Measurements from ENCODE around the gene MUC4. TPM values are rescaled to one million over a fixed set of nuclear protein-coding genes. Genes with fewer than 3 reads are reported as not detected.

The MUC4 gene
- total RNA-seq, 6 experiments from 2014 or later = not detected

DNA sequence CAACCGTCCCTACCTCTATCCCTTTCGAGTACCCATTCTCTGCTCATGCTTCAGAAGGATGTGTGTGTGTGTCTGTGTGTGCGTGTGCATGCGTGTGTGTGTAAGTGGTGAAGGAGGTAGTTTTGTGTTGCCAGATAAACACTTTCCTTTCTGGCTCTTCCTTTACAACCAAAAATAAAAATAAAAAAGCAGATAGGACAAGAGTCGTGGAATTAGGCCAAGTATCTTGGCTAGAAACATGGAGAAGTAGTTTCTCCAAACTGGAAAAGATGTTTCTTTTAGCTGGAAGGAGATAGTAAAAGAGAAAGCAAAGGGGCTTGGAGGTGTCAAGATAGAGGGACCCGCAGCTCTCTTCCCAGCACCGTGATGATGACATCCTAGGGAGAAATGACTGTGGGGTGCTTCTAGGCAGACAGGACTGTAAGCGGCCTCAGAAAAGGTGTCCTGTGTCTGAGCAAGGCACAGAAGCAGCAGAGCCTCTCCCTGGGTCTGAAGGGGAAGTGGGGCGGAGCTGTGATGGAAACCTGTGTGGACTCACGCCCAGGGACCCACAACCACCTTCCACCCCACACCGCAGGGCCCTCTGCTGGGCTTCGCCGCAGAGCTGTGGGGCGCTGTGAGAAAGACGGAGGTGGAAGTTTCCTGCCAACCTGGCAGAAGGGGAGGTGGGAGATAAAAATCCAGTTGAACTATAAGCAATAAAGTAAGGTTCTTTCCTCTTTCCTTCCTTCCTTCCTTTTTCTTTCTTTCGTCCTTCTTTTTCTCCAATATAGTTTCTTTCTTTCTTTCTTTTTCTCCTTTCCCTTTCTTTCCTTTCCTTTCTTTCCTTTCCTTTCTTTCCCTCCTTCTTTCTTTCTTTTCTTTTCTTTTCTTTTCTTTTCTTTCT is 55.7 kb downstream of the MUC4 start:
- Mint-ChIP-seq H3K27me3 (ENCODE audit: insufficient read depth) (peaks cover 46% of the 10 kb centered on the region), H3K4me1 (ENCODE audit: low read depth) (no peaks in the 10 kb centered on the region; the same call in 1 of the 2 replicates), H3K4me3 (no peak overlapping the region), H3K36me3 (ENCODE audit: low read depth) (no peaks in the 10 kb centered on the region), H3K9me3 (no peaks in the 10 kb centered on the region), H3K27ac (no peak overlapping the region)
- no peak for DNase-seq
- TF ChIP-seq, protein P1, sequence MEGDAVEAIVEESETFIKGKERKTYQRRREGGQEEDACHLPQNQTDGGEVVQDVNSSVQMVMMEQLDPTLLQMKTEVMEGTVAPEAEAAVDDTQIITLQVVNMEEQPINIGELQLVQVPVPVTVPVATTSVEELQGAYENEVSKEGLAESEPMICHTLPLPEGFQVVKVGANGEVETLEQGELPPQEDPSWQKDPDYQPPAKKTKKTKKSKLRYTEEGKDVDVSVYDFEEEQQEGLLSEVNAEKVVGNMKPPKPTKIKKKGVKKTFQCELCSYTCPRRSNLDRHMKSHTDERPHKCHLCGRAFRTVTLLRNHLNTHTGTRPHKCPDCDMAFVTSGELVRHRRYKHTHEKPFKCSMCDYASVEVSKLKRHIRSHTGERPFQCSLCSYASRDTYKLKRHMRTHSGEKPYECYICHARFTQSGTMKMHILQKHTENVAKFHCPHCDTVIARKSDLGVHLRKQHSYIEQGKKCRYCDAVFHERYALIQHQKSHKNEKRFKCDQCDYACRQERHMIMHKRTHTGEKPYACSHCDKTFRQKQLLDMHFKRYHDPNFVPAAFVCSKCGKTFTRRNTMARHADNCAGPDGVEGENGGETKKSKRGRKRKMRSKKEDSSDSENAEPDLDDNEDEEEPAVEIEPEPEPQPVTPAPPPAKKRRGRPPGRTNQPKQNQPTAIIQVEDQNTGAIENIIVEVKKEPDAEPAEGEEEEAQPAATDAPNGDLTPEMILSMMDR (IDR thresholded peaks at IDR 0.05) = no peak

DNA sequence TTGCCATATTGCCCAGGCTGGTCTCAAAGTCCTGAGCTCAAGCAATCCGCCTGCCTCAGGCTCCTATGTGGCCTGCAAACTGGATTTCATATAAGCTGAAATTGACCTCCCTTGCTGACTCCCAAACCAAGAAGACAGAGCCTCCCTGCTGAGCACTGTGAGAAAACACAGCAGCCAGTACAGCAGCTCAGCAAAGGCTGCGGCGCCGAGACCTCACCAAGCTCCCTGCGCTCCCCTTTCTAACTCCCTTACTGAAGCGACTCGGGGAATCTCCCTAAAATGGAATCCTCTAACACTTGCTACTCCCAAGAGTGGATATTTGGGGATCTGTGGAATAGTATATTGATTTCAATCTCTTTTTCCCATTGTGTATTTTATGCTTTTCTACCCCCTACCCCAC is 56.3 kb downstream of the MUC4 start:
- TF ChIP-seq, protein P1 (IDR thresholded peaks at IDR 0.05) = no peak
- Mint-ChIP-seq H3K4me1 (ENCODE audit: low read depth) (no peaks in the 10 kb centered on the region; the same call in 1 of the 2 replicates), H3K27ac (no peak overlapping the region), H3K9me3 (no peaks in the 10 kb centered on the region), H3K4me3 (no peak overlapping the region), H3K27me3 (ENCODE audit: insufficient read depth) (peaks cover 40% of the 10 kb centered on the region), H3K36me3 (ENCODE audit: low read depth) (no peaks in the 10 kb centered on the region)
- DNase-seq = no peak

DNA sequence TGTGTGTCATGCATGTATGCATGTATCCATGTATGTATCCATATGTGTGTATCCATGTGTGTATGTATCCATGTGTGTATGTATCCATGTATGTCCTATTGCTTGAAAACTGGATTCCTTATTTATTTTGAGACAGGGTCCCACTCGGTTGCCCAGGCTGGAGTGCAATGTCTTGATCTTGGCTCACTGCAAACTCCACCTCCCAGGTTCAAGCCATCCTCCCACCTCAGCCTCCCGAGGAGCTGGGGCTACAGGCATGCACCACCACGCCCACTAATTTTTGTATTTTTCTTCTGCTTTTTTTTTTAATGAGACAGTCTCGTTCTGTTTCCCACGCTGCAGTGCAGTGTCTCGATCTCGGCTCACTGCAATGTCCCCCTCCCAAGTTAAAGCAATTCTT is 56.8 kb downstream of the MUC4 start:
- no peaks in the 10 kb centered on the region; the same call in 1 of the 2 replicates for H3K4me1 Mint-ChIP-seq (ENCODE audit: low read depth)
- H3K27me3 Mint-ChIP-seq (ENCODE audit: insufficient read depth) = peaks cover 39% of the 10 kb centered on the region
- no peak overlapping the region for H3K4me3 Mint-ChIP-seq
- no peaks in the 10 kb centered on the region for H3K9me3 Mint-ChIP-seq
- no peak for DNase-seq
- H3K36me3 Mint-ChIP-seq (ENCODE audit: low read depth) = no peaks in the 10 kb centered on the region
- no peak overlapping the region for H3K27ac Mint-ChIP-seq
- TF ChIP-seq, protein P1 (IDR thresholded peaks at IDR 0.05) = no peak

DNA sequence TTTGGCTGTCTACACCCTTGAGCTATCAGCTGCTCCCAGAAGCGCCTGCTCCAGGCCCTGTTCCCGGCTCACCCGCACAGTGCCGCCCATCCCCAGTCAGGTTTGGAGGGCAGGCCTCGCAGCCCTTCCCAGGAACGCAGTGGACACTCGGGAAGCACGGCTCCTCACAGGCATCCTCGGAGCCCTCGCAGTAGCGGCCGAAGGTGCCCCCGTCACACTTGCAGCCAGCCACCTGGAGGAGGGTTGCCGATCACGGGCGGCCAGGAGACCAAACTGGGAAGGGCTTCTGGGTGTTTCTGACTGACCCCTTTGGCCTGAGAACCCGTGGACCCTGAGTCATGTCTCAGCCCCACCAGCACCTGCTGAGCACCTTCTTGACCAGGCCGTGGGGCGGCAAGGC is 57.6 kb downstream of the MUC4 start:
- Mint-ChIP-seq H3K4me3 (no peak overlapping the region), H3K9me3 (no peaks in the 10 kb centered on the region), H3K27ac (no peak overlapping the region), H3K27me3 (ENCODE audit: insufficient read depth) (peaks cover 34% of the 10 kb centered on the region), H3K36me3 (ENCODE audit: low read depth) (no peaks in the 10 kb centered on the region), H3K4me1 (ENCODE audit: low read depth) (no peaks in the 10 kb centered on the region; the same call in 1 of the 2 replicates)
- no peak for DNase-seq
- TF ChIP-seq, protein P1 (IDR thresholded peaks at IDR 0.05) = no peak

DNA sequence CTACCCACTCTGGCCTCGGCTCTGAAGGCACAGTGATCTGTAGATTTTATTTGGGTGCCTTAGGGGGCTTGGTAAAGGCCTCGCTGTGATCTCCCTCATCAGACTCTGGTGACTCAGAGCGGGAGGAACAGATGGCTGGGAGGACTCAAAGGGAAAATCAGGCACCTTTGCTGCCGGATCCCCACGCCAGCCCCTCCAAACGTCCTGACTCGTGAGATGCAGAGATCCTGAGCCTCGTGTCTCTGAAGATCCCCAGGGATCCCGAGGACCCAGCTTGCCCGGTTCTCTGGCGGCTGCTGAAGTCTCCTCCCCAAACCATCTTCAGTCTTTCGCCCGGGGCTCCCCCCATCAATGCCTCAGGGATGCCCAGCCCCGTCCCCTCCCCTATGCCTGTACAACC is 58.1 kb downstream of the MUC4 start:
- no peaks in the 10 kb centered on the region for H3K36me3 Mint-ChIP-seq (ENCODE audit: low read depth)
- no peak for DNase-seq
- H3K27me3 Mint-ChIP-seq (ENCODE audit: insufficient read depth) = peaks cover 28% of the 10 kb centered on the region
- no peaks in the 10 kb centered on the region; the same call in 1 of the 2 replicates for H3K4me1 Mint-ChIP-seq (ENCODE audit: low read depth)
- TF ChIP-seq, protein P1 (IDR thresholded peaks at IDR 0.05) = no peak
- H3K4me3 Mint-ChIP-seq = no peak overlapping the region
- no peaks in the 10 kb centered on the region for H3K9me3 Mint-ChIP-seq
- H3K27ac Mint-ChIP-seq = no peak overlapping the region
